Prostate gland (tissue), 2 donors: Measurements from ENCODE around the gene SINHCAF. TPM values are rescaled to one million over a fixed set of nuclear protein-coding genes. Genes with fewer than 3 reads are reported as not detected.

Experiments
- DNase-seq: peaks from one replicate; pipeline ENCODE4 v3.0.0-alpha.2; 2019; ENCODE audit warnings: low spot score
- H3K27ac ChIP-seq, 2 donors: fragments of 200-600 bp; sonication (generic); 2 replicates each; pipeline ENCODE4 v1.5.1; 2017 to 2019
- H3K27me3 ChIP-seq: fragments of 200-600 bp; sonication (generic); replicated peaks from 2 replicates; pipeline ENCODE4 v1.5.1; 2019; ENCODE audit not compliant: insufficient read depth
- H3K36me3 ChIP-seq, 2 donors: fragments of 200-600 bp; sonication (generic); 1 replicate in 1 of 2; 2 replicates in 1 of 2; pipeline versions ENCODE4 v1.5.1 to v1.8.1; 2017 to 2019
- H3K4me1 ChIP-seq: fragments of 200-600 bp; sonication (generic); replicated peaks from 2 replicates; pipeline ENCODE4 v1.5.1; 2019
- H3K4me3 ChIP-seq, 2 donors: fragments of 200-600 bp; sonication (generic); 2 replicates each; pipeline ENCODE4 v1.5.1; 2017 to 2019
- H3K9me3 ChIP-seq: fragments of 200-600 bp; sonication (generic); 2 replicates; pipeline ENCODE4 v1.5.1; 2017
- CTCF ChIP-seq, 4 experiments: fragments of 200-600 bp in 2 of 4; fragments of 450-650 bp in 2 of 4; sonication (generic) in 2 of 4; IDR thresholded peaks; 1 replicate in 3 of 4; 2 replicates in 1 of 4; pipeline ENCODE4 v1.5.1; 2016 to 2019; ENCODE audit warnings: antibody characterized with exemption in 4 of 4, mild to moderate bottlenecking in 2 of 4, moderate library complexity in 2 of 4
- POLR2A ChIP-seq: fragments of 450-650 bp; IDR thresholded peaks from one replicate; pipeline ENCODE4 v1.6.1; 2016; ENCODE audit warnings: antibody characterized with exemption, mild to moderate bottlenecking
- POLR2AphosphoS5 ChIP-seq: sonication (generic); formaldehyde crosslinking; IDR thresholded peaks from one replicate; pipeline ENCODE4 v1.6.1; 2017; ENCODE audit warnings: antibody characterized with exemption
- WGBS: methylation state at CpG from one replicate; pipeline ENCODE4 v1.1.5; 2018; 5-methylcytosine and 5-hydroxymethylcytosine counted together
- intact Hi-C: fragments of 100-400 bp; cut with DNase I; formaldehyde crosslinking; loops from one replicate; pipeline ENCODE4 v1.14.2; 2022
- total RNA-seq, 2 donors: library from RNA; depleted of rRNA; stranded (reverse); fragments of >200 nt; gene quantifications; one replicate each; pipeline ENCODE4 v1.1.0, GENCODE V29; 2016

SINHCAF gene
- total RNA-seq, 2 donors from 2014 or later: 69.1 to 74.1 TPM

- H3K27ac ChIP-seq: no peak overlapping the region
- H3K4me1 ChIP-seq: no peaks in the 10 kb centered on the region
- DNase-seq: no peak
- intact Hi-C loops: no loop called here
- 46% methylated on average over 8 of the region's 8 CpGs for WGBS
- no peak for TF ChIP-seq POLR2AphosphoS5
- TF ChIP-seq POLR2A: no peak
- TF ChIP-seq CTCF (IDR thresholded peaks at IDR 0.05): no peak
- H3K9me3 ChIP-seq: no peaks in the 10 kb centered on the region
- no peaks in the 10 kb centered on the region for H3K36me3 ChIP-seq
- H3K4me3 ChIP-seq: no peak overlapping the region
- no peaks in the 10 kb centered on the region for H3K27me3 ChIP-seq
Observed at GRCh38 chr12:31368666-31369361, 42.9 kb upstream of the SINHCAF start.

- 85% methylated on average over 11 of the region's 11 CpGs for WGBS
- Histone ChIP-seq H3K9me3 (no peaks in the 10 kb centered on the region), H3K27ac (no peak overlapping the region), H3K4me1 (no peaks in the 10 kb centered on the region), H3K36me3 (no peaks in the 10 kb centered on the region), H3K4me3 (no peak overlapping the region), H3K27me3 (no peaks in the 10 kb centered on the region)
- intact Hi-C loops: no loop called here
- TF ChIP-seq POLR2A (no peak), POLR2AphosphoS5 (no peak), CTCF (IDR thresholded peaks at IDR 0.05) (no peak)
- DNase-seq: no peak
Observed at GRCh38 chr12:31366104-31366621, 40.2 kb upstream of the SINHCAF start.

- no peak overlapping the region for H3K4me3 ChIP-seq
- DNase-seq: no peak
- H3K27me3 ChIP-seq: no peaks in the 10 kb centered on the region
- H3K27ac ChIP-seq: no peak overlapping the region
- intact Hi-C loops: no loop called here
- TF ChIP-seq CTCF (IDR thresholded peaks at IDR 0.05) (no peak), POLR2AphosphoS5 (no peak), POLR2A (no peak)
- no peaks in the 10 kb centered on the region for H3K4me1 ChIP-seq
- no peaks in the 10 kb centered on the region for H3K36me3 ChIP-seq
- 93% methylated on average over 2 of the region's 2 CpGs for WGBS
- no peaks in the 10 kb centered on the region for H3K9me3 ChIP-seq
Observed at GRCh38 chr12:31363831-31364230, 37.9 kb upstream of the SINHCAF start.

GRCh38 chr12:31363416-31363809 lies 37.5 kb upstream of the SINHCAF start:
- H3K27me3 ChIP-seq: no peaks in the 10 kb centered on the region
- H3K9me3 ChIP-seq: no peaks in the 10 kb centered on the region
- TF ChIP-seq CTCF (IDR thresholded peaks at IDR 0.05): no peak
- H3K4me1 ChIP-seq: no peaks in the 10 kb centered on the region
- no peak overlapping the region for H3K4me3 ChIP-seq
- no peaks in the 10 kb centered on the region for H3K36me3 ChIP-seq
- intact Hi-C loops: no loop called here
- DNase-seq: no peak
- 69% methylated on average over 6 of the region's 6 CpGs for WGBS
- H3K27ac ChIP-seq: peak overlapping the region in 1 of 2 donors; percentile 2

GRCh38 chr12:31362759-31363415 lies 36.9 kb upstream of the SINHCAF start:
- peak overlapping the region; percentile 2 to 61 for H3K27ac ChIP-seq
- H3K4me3 ChIP-seq: no peak overlapping the region
- intact Hi-C loops: no loop called here
- H3K27me3 ChIP-seq: no peaks in the 10 kb centered on the region
- TF ChIP-seq CTCF (IDR thresholded peaks at IDR 0.05) (peak in 2 of 4 experiments; percentile 33 to 59), POLR2AphosphoS5 (peak; percentile 22), POLR2A (no peak)
- H3K9me3 ChIP-seq: no peaks in the 10 kb centered on the region
- 36% methylated on average over 6 of the region's 6 CpGs for WGBS
- H3K4me1 ChIP-seq: no peaks in the 10 kb centered on the region
- H3K36me3 ChIP-seq: no peaks in the 10 kb centered on the region
- peak; percentile 46 for DNase-seq
